WTC11 (cell line): ENCODE data around the gene SNX9. TPM values are rescaled to one million over a fixed set of nuclear protein-coding genes. Genes with fewer than 3 reads are reported as not detected.

ENCODE experiments used
- ATAC-seq: fragments of 200-7000 bp; cut with Tn5 transposase; 2 replicates; pipeline ENCODE4 v1.10.0; 2021; ENCODE audit warnings: mild to moderate bottlenecking, moderate library complexity
- CTCF ChIA-PET: fragments of 300-600 bp; sonication (Branson Sonifier 250); formaldehyde crosslinking; loops from one replicate; lab custom pipeline; 2021; ENCODE audit warnings: antibody characterized with exemption; lab: Charles Lee
- POLR2A ChIA-PET: fragments of 350-600 bp; sonication (Branson Sonifier 250); formaldehyde crosslinking; loops from one replicate; lab custom pipeline; 2021; ENCODE audit warnings: antibody characterized with exemption; lab: Charles Lee
- DNase-seq: peaks from one replicate; pipeline ENCODE4 v3.0.0; 2021; ENCODE audit warnings: low spot score
- H3K27ac Mint-ChIP-seq: 2 replicates; pipeline ENCODE4 v1.8.0; 2021; ENCODE audit warnings: mixed read lengths
- H3K27me3 Mint-ChIP-seq: 2 replicates; pipeline ENCODE4 v1.8.0; 2021; ENCODE audit warnings: low read depth, mild to moderate bottlenecking, moderate library complexity, mixed read lengths
- H3K36me3 Mint-ChIP-seq: 2 replicates; pipeline ENCODE4 v1.8.0; 2021; ENCODE audit warnings: mixed read lengths
- H3K4me1 Mint-ChIP-seq: 2 replicates; pipeline ENCODE4 v1.8.0; 2022; ENCODE audit warnings: mixed read lengths
- H3K4me3 Mint-ChIP-seq: 2 replicates; pipeline ENCODE4 v1.8.0; 2021; ENCODE audit warnings: mild to moderate bottlenecking, moderate library complexity, mixed read lengths
- H3K9me3 Mint-ChIP-seq: 2 replicates; pipeline ENCODE4 v1.8.0; 2021; ENCODE audit warnings: mixed read lengths
- CREB1 ChIP-seq: sonication (generic); formaldehyde crosslinking; IDR thresholded peaks from 2 replicates; pipeline ENCODE4 v1.8.0; 2023; ENCODE audit warnings: mild to moderate bottlenecking, missing genetic modification reagents
- EMX1 ChIP-seq: fragments of 250-450 bp; sonication (Bioruptor Pico); IDR thresholded peaks from 2 replicates; pipeline ENCODE4 v1.8.0; 2021; ENCODE audit warnings: mild to moderate bottlenecking
- FOXP1 ChIP-seq: sonication (generic); formaldehyde crosslinking; IDR thresholded peaks from 2 replicates; pipeline ENCODE4 v1.8.0; 2022; ENCODE audit warnings: missing genetic modification reagents, mild to moderate bottlenecking, moderate library complexity, borderline replicate concordance
- GABPB1 ChIP-seq: sonication (generic); formaldehyde crosslinking; IDR thresholded peaks from 2 replicates; pipeline ENCODE4 v1.8.1; 2023; ENCODE audit warnings: mild to moderate bottlenecking, missing genetic modification reagents
- GRHL2 ChIP-seq: fragments of 250-450 bp; sonication (Bioruptor Pico); IDR thresholded peaks from 2 replicates; pipeline ENCODE4 v1.8.0; 2022; ENCODE audit warnings: mild to moderate bottlenecking, moderate library complexity; ENCODE audit not compliant: insufficient replicate concordance, severe bottlenecking
- GTF2I ChIP-seq: fragments of 250-450 bp; sonication (Bioruptor Pico); conservative IDR thresholded peaks from 2 replicates; pipeline ENCODE4 v1.4.0; 2021; ENCODE audit warnings: mild to moderate bottlenecking
- IRF2 ChIP-seq: sonication (generic); formaldehyde crosslinking; IDR thresholded peaks from 2 replicates; pipeline ENCODE4 v1.8.0; 2022; ENCODE audit warnings: low read depth, missing genetic modification reagents, borderline replicate concordance
- MXD4 ChIP-seq: fragments of 250-450 bp; sonication (Bioruptor Pico); IDR thresholded peaks from 2 replicates; pipeline ENCODE4 v1.8.0; 2021; ENCODE audit warnings: mild to moderate bottlenecking, moderate library complexity, borderline replicate concordance
- NFE2L1 ChIP-seq: sonication (generic); formaldehyde crosslinking; IDR thresholded peaks from 2 replicates; pipeline ENCODE4 v1.8.1; 2023; ENCODE audit warnings: missing genetic modification reagents
- NFYB ChIP-seq: sonication (generic); formaldehyde crosslinking; conservative IDR thresholded peaks from 2 replicates; pipeline ENCODE4 v1.8.0; 2022; ENCODE audit warnings: low read depth, missing genetic modification reagents
- RORB ChIP-seq: fragments of 250-450 bp; sonication (Bioruptor Pico); IDR thresholded peaks from 2 replicates; pipeline ENCODE4 v1.9.0; 2021; ENCODE audit warnings: mild to moderate bottlenecking
- ZBTB21 ChIP-seq: sonication (generic); formaldehyde crosslinking; IDR thresholded peaks from 2 replicates; pipeline ENCODE4 v1.8.1; 2023; ENCODE audit warnings: mild to moderate bottlenecking, missing genetic modification reagents, borderline replicate concordance
- total RNA-seq: library from RNA; stranded (reverse); gene quantifications from 3 replicates; pipeline ENCODE4 v1.2.3, GENCODE V29; 2021
- TF ChIP-seq, protein P1 (sequence below): fragments of 250-450 bp; sonication (Bioruptor Pico); IDR thresholded peaks from 2 replicates; pipeline ENCODE4 v1.9.0; 2021; ENCODE audit warnings: mild to moderate bottlenecking
- TF ChIP-seq, protein P2 (sequence below): fragments of 250-450 bp; sonication (Bioruptor Pico); IDR thresholded peaks from 2 replicates; pipeline ENCODE4 v2.1.2; 2022; ENCODE audit warnings: mild to moderate bottlenecking, moderate library complexity
- TF ChIP-seq, protein P3 (sequence below): sonication (generic); formaldehyde crosslinking; IDR thresholded peaks from 2 replicates; pipeline ENCODE4 v1.8.1; 2022; ENCODE audit warnings: low read depth, mild to moderate bottlenecking, moderate library complexity, missing genetic modification reagents, borderline replicate concordance
- TF ChIP-seq, protein P4 (sequence below): fragments of 250-450 bp; sonication (Bioruptor Pico); conservative IDR thresholded peaks from 2 replicates; pipeline ENCODE4 v1.9.0; 2021; ENCODE audit warnings: mild to moderate bottlenecking
- TF ChIP-seq, protein P5 (sequence below): sonication (generic); formaldehyde crosslinking; IDR thresholded peaks from 2 replicates; pipeline ENCODE4 v1.8.1; 2023; ENCODE audit warnings: mild to moderate bottlenecking, missing genetic modification reagents
- TF ChIP-seq, protein P6 (sequence below): fragments of 250-450 bp; sonication (Bioruptor Pico); IDR thresholded peaks from 2 replicates; pipeline ENCODE4 v1.8.0; 2021; ENCODE audit warnings: mild to moderate bottlenecking
- TF ChIP-seq, protein P7 (sequence below): sonication (generic); formaldehyde crosslinking; IDR thresholded peaks from 2 replicates; pipeline ENCODE4 v1.8.1; 2022; ENCODE audit warnings: low read depth, missing genetic modification reagents, borderline replicate concordance

SNX9 gene
- total RNA-seq, 1 experiment from 2014 or later = 35.0 TPM

DNA sequence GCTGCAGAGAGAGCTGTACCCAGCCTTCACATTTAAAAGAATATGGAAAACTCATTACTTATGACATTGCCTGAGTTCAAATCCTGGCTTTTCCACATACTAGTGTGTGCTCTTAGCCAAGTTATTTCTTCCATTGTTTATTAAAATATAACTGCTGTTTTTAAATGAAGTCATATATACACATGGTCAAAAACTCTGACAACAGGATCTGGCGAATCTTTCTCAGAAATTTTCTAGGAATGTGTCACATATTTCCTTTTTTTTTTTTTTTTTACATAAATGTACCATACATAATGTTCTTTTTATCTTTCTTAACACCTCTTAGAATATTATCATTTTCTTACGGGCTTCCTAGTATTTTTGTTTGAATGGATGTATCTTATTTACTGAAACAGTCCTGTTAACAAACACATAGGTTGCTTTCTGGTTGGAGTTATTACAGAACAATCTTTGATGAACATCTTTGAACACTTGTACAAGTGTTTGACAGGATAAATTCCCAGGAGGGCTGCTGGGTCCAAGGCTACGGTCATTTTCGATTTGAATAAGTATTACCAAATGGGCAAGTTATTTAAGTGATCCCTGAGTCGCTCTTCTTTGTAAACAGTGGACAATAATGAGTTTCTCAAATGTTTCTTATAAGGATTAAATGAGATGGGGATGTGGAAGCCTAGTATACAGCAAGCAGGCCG lies 1.6 kb upstream of the SNX9 start:
- ChIA-PET CTCF (interaction anchor here (1.4 to 1.6 kb wide), 2 partner anchors 52 to 65 kb away, joined by 3 to 7 read pairs; no protein-coding TSS in a partner anchor), POLR2A (no interaction called here)
- no peak for ATAC-seq
- Mint-ChIP-seq H3K36me3 (peaks cover 7% of the 10 kb centered on the region; the same call in 1 of the 2 replicates), H3K27ac (no peak overlapping the region), H3K27me3 (peaks cover 4% of the 10 kb centered on the region; the same call in 1 of the 2 replicates), H3K9me3 (peaks cover 16% of the 10 kb centered on the region), H3K4me1 (peaks cover 40% of the 10 kb centered on the region), H3K4me3 (peak overlapping the region; percentile 73)
- TF ChIP-seq, protein P1, sequence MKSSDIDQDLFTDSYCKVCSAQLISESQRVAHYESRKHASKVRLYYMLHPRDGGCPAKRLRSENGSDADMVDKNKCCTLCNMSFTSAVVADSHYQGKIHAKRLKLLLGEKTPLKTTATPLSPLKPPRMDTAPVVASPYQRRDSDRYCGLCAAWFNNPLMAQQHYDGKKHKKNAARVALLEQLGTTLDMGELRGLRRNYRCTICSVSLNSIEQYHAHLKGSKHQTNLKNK (CRISPR knock-in tag) = no peak
- TF ChIP-seq, protein P2, sequence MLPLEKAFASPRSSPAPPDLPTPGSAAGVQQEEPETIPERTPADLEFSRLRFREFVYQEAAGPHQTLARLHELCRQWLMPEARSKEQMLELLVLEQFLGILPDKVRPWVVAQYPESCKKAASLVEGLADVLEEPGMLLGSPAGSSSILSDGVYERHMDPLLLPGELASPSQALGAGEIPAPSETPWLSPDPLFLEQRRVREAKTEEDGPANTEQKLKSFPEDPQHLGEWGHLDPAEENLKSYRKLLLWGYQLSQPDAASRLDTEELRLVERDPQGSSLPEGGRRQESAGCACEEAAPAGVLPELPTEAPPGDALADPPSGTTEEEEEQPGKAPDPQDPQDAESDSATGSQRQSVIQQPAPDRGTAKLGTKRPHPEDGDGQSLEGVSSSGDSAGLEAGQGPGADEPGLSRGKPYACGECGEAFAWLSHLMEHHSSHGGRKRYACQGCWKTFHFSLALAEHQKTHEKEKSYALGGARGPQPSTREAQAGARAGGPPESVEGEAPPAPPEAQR (CRISPR knock-in tag) = no peak
- TF ChIP-seq GRHL2 = no peak
- TF ChIP-seq NFE2L1 (CRISPR knock-in tag) = no peak
- TF ChIP-seq IRF2 (CRISPR knock-in tag) = no peak
- TF ChIP-seq, protein P3, sequence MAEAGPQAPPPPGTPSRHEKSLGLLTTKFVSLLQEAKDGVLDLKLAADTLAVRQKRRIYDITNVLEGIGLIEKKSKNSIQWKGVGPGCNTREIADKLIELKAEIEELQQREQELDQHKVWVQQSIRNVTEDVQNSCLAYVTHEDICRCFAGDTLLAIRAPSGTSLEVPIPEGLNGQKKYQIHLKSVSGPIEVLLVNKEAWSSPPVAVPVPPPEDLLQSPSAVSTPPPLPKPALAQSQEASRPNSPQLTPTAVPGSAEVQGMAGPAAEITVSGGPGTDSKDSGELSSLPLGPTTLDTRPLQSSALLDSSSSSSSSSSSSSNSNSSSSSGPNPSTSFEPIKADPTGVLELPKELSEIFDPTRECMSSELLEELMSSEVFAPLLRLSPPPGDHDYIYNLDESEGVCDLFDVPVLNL (CRISPR knock-in tag) = no peak
- no peak for TF ChIP-seq CREB1 (CRISPR knock-in tag)
- TF ChIP-seq NFYB (CRISPR knock-in tag) = no peak
- TF ChIP-seq GABPB1 (CRISPR knock-in tag) = no peak
- TF ChIP-seq, protein P4, sequence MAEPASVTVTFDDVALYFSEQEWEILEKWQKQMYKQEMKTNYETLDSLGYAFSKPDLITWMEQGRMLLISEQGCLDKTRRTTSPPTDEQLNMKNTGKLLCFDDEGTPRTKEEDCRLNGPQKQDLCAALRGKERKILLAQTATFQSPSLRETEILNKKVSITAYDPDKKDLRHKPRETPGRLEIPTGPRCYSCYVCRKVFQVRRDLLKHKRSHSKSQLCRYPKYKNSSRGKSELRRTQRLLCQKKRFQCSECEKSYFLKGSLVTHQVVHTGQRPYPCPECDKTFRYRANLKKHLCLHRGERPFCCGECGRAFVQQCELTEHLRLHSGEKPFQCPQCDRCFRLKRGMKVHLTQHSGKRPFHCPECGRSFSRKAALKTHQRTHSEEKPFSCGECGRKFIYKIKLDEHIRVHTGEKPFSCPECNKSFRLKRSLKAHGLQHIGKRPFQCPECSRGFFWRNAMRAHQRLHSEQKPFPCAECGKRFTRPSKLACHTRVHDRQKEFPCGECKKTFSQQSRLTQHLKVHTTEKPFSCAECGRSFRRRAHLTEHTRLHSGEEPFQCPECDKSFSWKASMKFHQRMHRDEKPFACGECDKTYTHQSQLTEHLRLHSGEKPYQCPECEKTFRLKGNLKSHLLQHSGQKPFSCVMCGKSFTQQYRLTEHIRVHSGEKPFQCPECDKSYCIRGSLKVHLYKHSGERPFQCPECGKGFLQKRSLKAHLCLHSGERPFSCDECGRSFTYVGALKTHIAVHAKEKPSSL (CRISPR knock-in tag) = no peak
- TF ChIP-seq ZBTB21 (CRISPR knock-in tag) = no peak
- TF ChIP-seq RORB (CRISPR knock-in tag) = no peak
- TF ChIP-seq EMX1 (CRISPR knock-in tag) = no peak
- TF ChIP-seq, protein P5, sequence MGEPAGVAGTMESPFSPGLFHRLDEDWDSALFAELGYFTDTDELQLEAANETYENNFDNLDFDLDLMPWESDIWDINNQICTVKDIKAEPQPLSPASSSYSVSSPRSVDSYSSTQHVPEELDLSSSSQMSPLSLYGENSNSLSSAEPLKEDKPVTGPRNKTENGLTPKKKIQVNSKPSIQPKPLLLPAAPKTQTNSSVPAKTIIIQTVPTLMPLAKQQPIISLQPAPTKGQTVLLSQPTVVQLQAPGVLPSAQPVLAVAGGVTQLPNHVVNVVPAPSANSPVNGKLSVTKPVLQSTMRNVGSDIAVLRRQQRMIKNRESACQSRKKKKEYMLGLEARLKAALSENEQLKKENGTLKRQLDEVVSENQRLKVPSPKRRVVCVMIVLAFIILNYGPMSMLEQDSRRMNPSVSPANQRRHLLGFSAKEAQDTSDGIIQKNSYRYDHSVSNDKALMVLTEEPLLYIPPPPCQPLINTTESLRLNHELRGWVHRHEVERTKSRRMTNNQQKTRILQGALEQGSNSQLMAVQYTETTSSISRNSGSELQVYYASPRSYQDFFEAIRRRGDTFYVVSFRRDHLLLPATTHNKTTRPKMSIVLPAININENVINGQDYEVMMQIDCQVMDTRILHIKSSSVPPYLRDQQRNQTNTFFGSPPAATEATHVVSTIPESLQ (CRISPR knock-in tag) = no peak
- TF ChIP-seq MXD4 (CRISPR knock-in tag) = no peak
- no peak for TF ChIP-seq GTF2I
- TF ChIP-seq, protein P6, sequence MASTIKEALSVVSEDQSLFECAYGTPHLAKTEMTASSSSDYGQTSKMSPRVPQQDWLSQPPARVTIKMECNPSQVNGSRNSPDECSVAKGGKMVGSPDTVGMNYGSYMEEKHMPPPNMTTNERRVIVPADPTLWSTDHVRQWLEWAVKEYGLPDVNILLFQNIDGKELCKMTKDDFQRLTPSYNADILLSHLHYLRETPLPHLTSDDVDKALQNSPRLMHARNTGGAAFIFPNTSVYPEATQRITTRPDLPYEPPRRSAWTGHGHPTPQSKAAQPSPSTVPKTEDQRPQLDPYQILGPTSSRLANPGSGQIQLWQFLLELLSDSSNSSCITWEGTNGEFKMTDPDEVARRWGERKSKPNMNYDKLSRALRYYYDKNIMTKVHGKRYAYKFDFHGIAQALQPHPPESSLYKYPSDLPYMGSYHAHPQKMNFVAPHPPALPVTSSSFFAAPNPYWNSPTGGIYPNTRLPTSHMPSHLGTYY (CRISPR knock-in tag) = no peak
- TF ChIP-seq FOXP1 (CRISPR knock-in tag) = no peak
- TF ChIP-seq, protein P7, sequence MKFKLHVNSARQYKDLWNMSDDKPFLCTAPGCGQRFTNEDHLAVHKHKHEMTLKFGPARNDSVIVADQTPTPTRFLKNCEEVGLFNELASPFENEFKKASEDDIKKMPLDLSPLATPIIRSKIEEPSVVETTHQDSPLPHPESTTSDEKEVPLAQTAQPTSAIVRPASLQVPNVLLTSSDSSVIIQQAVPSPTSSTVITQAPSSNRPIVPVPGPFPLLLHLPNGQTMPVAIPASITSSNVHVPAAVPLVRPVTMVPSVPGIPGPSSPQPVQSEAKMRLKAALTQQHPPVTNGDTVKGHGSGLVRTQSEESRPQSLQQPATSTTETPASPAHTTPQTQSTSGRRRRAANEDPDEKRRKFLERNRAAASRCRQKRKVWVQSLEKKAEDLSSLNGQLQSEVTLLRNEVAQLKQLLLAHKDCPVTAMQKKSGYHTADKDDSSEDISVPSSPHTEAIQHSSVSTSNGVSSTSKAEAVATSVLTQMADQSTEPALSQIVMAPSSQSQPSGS = no peak
- DNase-seq = no peak
